A673 (cell line): ENCODE data around the gene TAAR1. TPM values are rescaled to one million over a fixed set of nuclear protein-coding genes. Genes with fewer than 3 reads are reported as not detected.

Experiments used
- BruUV-seq: library from RNA; stranded (reverse); fragments of 400-500 nt; replicated peaks from 2 replicates; lab custom pipeline; 2021; lab: Mats Ljungman, UMichigan
- CTCF ChIA-PET: fragments of 300-600 bp; sonication (Branson Sonifier 250); formaldehyde crosslinking; loops from one replicate; lab custom pipeline; 2022; ENCODE audit warnings: antibody characterized with exemption; lab: Charles Lee
- POLR2A ChIA-PET: fragments of 300-600 bp; sonication (Branson Sonifier 250); formaldehyde crosslinking; loops from one replicate; lab custom pipeline; 2022; ENCODE audit warnings: antibody characterized with exemption; ENCODE audit not compliant: low non-redundant PET; lab: Charles Lee
- DNase-seq: peaks from one replicate; pipeline ENCODE4 v3.0.0-alpha.2; 2015; ENCODE audit warnings: low spot score
- H3K27ac ChIP-seq: fragments of 200-600 bp; sonication (generic); 2 replicates; pipeline ENCODE4 v1.5.1; 2016; ENCODE audit warnings: mixed run types, low read depth, mild to moderate bottlenecking, mixed read lengths, antibody characterized with exemption, low read length; ENCODE audit not compliant: poor library complexity, severe bottlenecking
- H3K27me3 ChIP-seq: fragments of 200-600 bp; sonication (generic); replicated peaks from 2 replicates; pipeline ENCODE4 v1.6.1; 2017; ENCODE audit warnings: mixed run types, low read depth, mild to moderate bottlenecking, mixed read lengths, antibody characterized with exemption, low read length; ENCODE audit not compliant: insufficient read depth, poor library complexity
- H3K36me3 ChIP-seq: fragments of 200-600 bp; sonication (generic); 2 replicates; pipeline ENCODE4 v1.6.1; 2016; ENCODE audit warnings: mixed run types, mild to moderate bottlenecking, mixed read lengths, antibody characterized with exemption, low read length; ENCODE audit not compliant: insufficient read depth, poor library complexity, severe bottlenecking
- H3K4me1 ChIP-seq: fragments of 200-600 bp; sonication (generic); 2 replicates; pipeline ENCODE4 v1.6.1; 2017; ENCODE audit warnings: mixed run types, mild to moderate bottlenecking, mixed read lengths, antibody characterized with exemption, low read length; ENCODE audit not compliant: insufficient read depth, poor library complexity, severe bottlenecking
- H3K4me3 ChIP-seq: fragments of 200-600 bp; sonication (generic); 2 replicates; pipeline ENCODE4 v1.5.1; 2016; ENCODE audit warnings: low read depth, mixed run types, mild to moderate bottlenecking, mixed read lengths, low read length; ENCODE audit not compliant: poor library complexity, severe bottlenecking
- H3K9me3 ChIP-seq: fragments of 200-600 bp; sonication (generic); 2 replicates; pipeline ENCODE4 v1.6.1; 2016; ENCODE audit warnings: mixed run types, low read depth, mild to moderate bottlenecking, mixed read lengths, antibody characterized with exemption, low read length; ENCODE audit not compliant: poor library complexity, severe bottlenecking
- EZH2 ChIP-seq: fragments of 200-600 bp; sonication (generic); IDR thresholded peaks from 2 replicates; pipeline ENCODE4 v1.6.1; 2017; ENCODE audit warnings: borderline replicate concordance, low read depth, mild to moderate bottlenecking, mixed read lengths, antibody characterized with exemption, low read length; ENCODE audit not compliant: poor library complexity, severe bottlenecking
- intact Hi-C: fragments of 100-400 bp; cut with micrococcal nuclease; formaldehyde crosslinking; loops from one replicate; pipeline ENCODE4 v1.10.0; 2022; ENCODE audit not compliant: unreplicated experiment
- total RNA-seq: library from RNA; stranded (reverse); gene quantifications from 2 replicates; pipeline ENCODE4 v1.2.3, GENCODE V29; 2021
- TF ChIP-seq, protein P1 (sequence below): fragments of 300-800, 200-600 bp; sonication (generic); conservative IDR thresholded peaks from 2 replicates; pipeline ENCODE4 v1.5.1; 2017; ENCODE audit warnings: low read depth, mild to moderate bottlenecking, antibody characterized with exemption, low read length, moderate library complexity, mixed read lengths

TAAR1 gene
- total RNA-seq, 1 experiment from 2014 or later: not detected

DNA sequence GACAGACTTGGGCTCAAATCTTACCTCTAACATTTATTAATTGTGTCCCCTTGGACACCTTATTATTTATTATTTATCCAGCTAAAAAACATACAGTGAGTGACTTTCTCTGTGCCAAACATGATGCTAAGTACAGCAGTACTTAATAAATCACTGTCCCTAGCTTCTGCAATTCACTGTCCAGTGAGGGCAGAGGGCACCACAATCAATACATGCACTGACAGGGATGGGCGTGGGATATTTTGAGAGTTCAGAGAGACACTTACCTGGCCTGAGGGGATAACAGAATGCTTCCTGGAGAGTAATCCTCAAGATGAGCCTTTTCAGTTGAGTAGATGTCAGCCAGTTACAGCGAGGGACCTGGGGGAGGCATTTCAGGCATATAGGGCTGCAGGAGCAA is 25.6 kb downstream of the TAAR1 start:
- ChIA-PET CTCF (no interaction called here), POLR2A (no interaction called here)
- intact Hi-C loops: no loop called here
- H3K27me3 ChIP-seq: peaks cover 42% of the 10 kb centered on the region
- no peaks in the 10 kb centered on the region for H3K4me1 ChIP-seq
- DNase-seq: no peak
- no peak overlapping the region for H3K4me3 ChIP-seq
- no peaks in the 10 kb centered on the region for H3K36me3 ChIP-seq
- TF ChIP-seq EZH2: no peak
- no peak overlapping the region for H3K27ac ChIP-seq
- H3K9me3 ChIP-seq: no peaks in the 10 kb centered on the region
- BruUV-seq: no TSS peak

DNA sequence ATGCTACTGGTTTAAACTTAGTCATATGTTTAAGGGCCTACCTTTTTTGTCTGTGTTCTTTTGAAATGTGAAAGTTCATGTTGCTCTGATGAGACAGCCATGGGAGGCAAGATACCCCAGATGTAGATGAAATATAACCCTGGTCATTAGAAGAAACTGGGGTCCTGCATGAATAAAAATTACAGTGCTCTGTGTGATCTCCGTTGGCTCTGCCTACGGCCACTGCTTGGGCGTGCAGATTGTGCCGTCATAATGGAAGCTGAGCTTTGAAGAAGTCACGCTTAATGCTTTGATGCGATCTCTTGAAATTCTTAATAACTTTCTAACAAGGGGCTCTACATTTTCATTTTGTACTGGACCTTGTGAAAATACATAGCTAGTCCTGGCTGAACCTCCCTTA is 34.8 kb downstream of the TAAR1 start, which contains the start of gene TAAR2:
TSS of gene TAAR2 (minus strand) at position 101 of the 400 bp plus-strand sequence. CDS start at position 101, 0 bp downstream.
- H3K36me3 ChIP-seq: no peaks in the 10 kb centered on the region
- no peaks in the 10 kb centered on the region for H3K27me3 ChIP-seq
- H3K9me3 ChIP-seq: no peaks in the 10 kb centered on the region
- no TSS peak for BruUV-seq
- no peak for DNase-seq
- TF ChIP-seq, protein P1, sequence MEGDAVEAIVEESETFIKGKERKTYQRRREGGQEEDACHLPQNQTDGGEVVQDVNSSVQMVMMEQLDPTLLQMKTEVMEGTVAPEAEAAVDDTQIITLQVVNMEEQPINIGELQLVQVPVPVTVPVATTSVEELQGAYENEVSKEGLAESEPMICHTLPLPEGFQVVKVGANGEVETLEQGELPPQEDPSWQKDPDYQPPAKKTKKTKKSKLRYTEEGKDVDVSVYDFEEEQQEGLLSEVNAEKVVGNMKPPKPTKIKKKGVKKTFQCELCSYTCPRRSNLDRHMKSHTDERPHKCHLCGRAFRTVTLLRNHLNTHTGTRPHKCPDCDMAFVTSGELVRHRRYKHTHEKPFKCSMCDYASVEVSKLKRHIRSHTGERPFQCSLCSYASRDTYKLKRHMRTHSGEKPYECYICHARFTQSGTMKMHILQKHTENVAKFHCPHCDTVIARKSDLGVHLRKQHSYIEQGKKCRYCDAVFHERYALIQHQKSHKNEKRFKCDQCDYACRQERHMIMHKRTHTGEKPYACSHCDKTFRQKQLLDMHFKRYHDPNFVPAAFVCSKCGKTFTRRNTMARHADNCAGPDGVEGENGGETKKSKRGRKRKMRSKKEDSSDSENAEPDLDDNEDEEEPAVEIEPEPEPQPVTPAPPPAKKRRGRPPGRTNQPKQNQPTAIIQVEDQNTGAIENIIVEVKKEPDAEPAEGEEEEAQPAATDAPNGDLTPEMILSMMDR: no peak
- TF ChIP-seq EZH2: no peak
- no peak within 1 kb of the TSS for H3K27ac ChIP-seq
- ChIA-PET CTCF (no interaction called here), POLR2A (no interaction called here)
- no peak within 1 kb of the TSS for H3K4me3 ChIP-seq
- intact Hi-C loops: no loop called here
- H3K4me1 ChIP-seq: no peaks in the 10 kb centered on the region

DNA sequence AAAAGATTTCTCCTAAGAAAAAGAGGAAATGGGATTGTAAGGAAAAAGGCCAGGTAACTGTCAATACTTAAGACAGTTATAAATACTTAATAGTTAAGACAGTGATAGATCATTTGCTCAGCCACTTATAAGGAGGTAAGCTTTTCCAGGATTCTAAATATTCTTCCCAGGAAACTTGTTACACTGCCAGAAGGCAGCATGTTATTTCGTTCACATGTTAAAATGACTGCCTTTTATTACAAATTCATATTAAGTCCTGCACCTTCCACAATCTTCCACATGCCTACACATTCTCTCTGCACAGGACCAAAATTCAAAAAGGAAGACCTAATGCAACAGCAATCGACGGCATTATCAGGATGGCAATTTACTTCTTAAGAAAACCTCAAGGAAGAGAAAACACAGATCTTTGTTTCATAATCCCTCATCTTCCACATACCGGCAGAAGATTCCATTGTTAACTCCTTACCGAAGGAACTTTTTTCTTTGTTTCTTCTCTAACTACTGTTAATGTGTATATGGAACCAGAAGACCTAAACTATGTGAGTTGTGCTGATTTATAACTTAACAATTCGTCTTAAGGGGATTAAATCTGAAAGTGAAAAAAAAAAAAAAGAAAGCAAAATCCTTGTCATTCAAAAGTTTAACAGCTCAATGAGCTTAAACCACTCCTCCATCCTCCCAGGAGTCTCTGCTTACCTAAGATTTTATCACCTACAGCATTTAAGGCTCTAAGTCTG is 35.7 kb downstream of the TAAR1 start:
- Histone ChIP-seq H3K36me3 (no peaks in the 10 kb centered on the region), H3K9me3 (no peaks in the 10 kb centered on the region), H3K4me1 (no peaks in the 10 kb centered on the region), H3K27ac (no peak overlapping the region), H3K4me3 (no peak overlapping the region), H3K27me3 (no peaks in the 10 kb centered on the region)
- CTCF ChIA-PET: no interaction called here
- no TSS peak for BruUV-seq
- no peak for DNase-seq
- no peak for TF ChIP-seq EZH2
- TF ChIP-seq, protein P1: no peak
- POLR2A ChIA-PET: no interaction called here
- intact Hi-C loops: no loop called here
